GM19240 (cell line): ENCODE data around the gene KDM7A.
"Not testable (repeated sequence)": the region's sequence is repeated elsewhere in the genome, so short reads cannot be mapped to it uniquely, and the experiment has no call there.

Experiments
- DNase-seq: peaks from one replicate; pipeline ENCODE4 v3.0.0; 2011; ENCODE audit warnings: low spot score; ENCODE audit not compliant: insufficient read length

Gene KDM7A

GRCh38 chr7:140159497-140159896 lies 17.3 kb downstream of the KDM7A start:
- DNase-seq, result no peak

- no peak for DNase-seq
Measured at GRCh38 chr7:140156460-140157080, 20.2 kb downstream of the KDM7A start.

GRCh38 chr7:140155428-140155827 lies 21.4 kb downstream of the KDM7A start:
- no peak for DNase-seq

- no peak for DNase-seq
Measured at GRCh38 chr7:140153666-140154161, 23.1 kb downstream of the KDM7A start.

- no peak for DNase-seq
Measured at GRCh38 chr7:140146574-140146973, 30.2 kb downstream of the KDM7A start.

GRCh38 chr7:140145709-140146108 lies 31.1 kb downstream of the KDM7A start:
- DNase-seq, result no peak

- DNase-seq, result no peak
Measured at GRCh38 chr7:140144821-140145220, 32.0 kb downstream of the KDM7A start.

GRCh38 chr7:140143997-140144396 lies 32.8 kb downstream of the KDM7A start:
- DNase-seq, result no peak

- DNase-seq, result no peak
Measured at GRCh38 chr7:140142031-140142430, 34.8 kb downstream of the KDM7A start.

- no peak for DNase-seq
Measured at GRCh38 chr7:140141256-140141655, 35.5 kb downstream of the KDM7A start.

- no peak for DNase-seq
Measured at GRCh38 chr7:140137078-140137477, 39.7 kb downstream of the KDM7A start.

- DNase-seq, result no peak
Measured at GRCh38 chr7:140136073-140136472, 40.7 kb downstream of the KDM7A start.

GRCh38 chr7:140134039-140134438 lies 42.7 kb downstream of the KDM7A start:
- DNase-seq, result no peak

GRCh38 chr7:140127360-140128127 lies 49.2 kb downstream of the KDM7A start:
- DNase-seq, result no peak

GRCh38 chr7:140126435-140127034 lies 50.2 kb downstream of the KDM7A start:
- DNase-seq, result no peak

- DNase-seq, result no peak
Measured at GRCh38 chr7:140122965-140123364, 53.8 kb downstream of the KDM7A start.

- no peak for DNase-seq
Measured at GRCh38 chr7:140121326-140121725, 55.5 kb downstream of the KDM7A start.

GRCh38 chr7:140114817-140115216 lies 62.0 kb downstream of the KDM7A start:
- DNase-seq, result not testable (repeated sequence)

- not testable (repeated sequence) for DNase-seq
Measured at GRCh38 chr7:140108777-140109176, 68.0 kb downstream of the KDM7A start.

GRCh38 chr7:140096459-140096858 lies 80.3 kb downstream of the KDM7A start:
- DNase-seq, result no peak

- DNase-seq, result no peak
Measured at GRCh38 chr7:140093375-140093774, 83.4 kb downstream of the KDM7A start.

- DNase-seq, result no peak
Measured at GRCh38 chr7:140085447-140085846, 91.3 kb downstream of the KDM7A start.
